Ammon's horn (tissue), 1 donor: ENCODE measurements around the gene EYA4.

Experiments
- DNase-seq: peaks from one replicate; pipeline ENCODE4 v3.0.0-alpha.2; 2016; ENCODE audit warnings: low spot score

EYA4 gene

GRCh38 chr6:133241086-133241900 lies at the start of gene EYA4:
Gene EYA4, plus strand, starts transcription at chr6:133241357. Its CDS starts 33,424 bp downstream, at chr6:133274781.
- no peak for DNase-seq

GRCh38 chr6:133193396-133193795 lies 47.8 kb upstream of the EYA4 start:
- no peak for DNase-seq

- no peak for DNase-seq
Measured at GRCh38 chr6:133198725-133199124, 42.4 kb upstream of the EYA4 start.

GRCh38 chr6:133201231-133201630 lies 39.9 kb upstream of the EYA4 start:
- DNase-seq = no peak

- DNase-seq = no peak
Measured at GRCh38 chr6:133202610-133203343, 38.4 kb upstream of the EYA4 start.

- DNase-seq = no peak
Measured at GRCh38 chr6:133203344-133203697, 37.8 kb upstream of the EYA4 start.

- no peak for DNase-seq
Measured at GRCh38 chr6:133205304-133205703, 35.9 kb upstream of the EYA4 start.

- no peak for DNase-seq
Measured at GRCh38 chr6:133206942-133207341, 34.2 kb upstream of the EYA4 start.

GRCh38 chr6:133207754-133208153 lies 33.4 kb upstream of the EYA4 start:
- no peak for DNase-seq

- no peak for DNase-seq
Measured at GRCh38 chr6:133208183-133208755, 32.9 kb upstream of the EYA4 start.

GRCh38 chr6:133214267-133214666 lies 26.9 kb upstream of the EYA4 start:
- DNase-seq = no peak

GRCh38 chr6:133218852-133219251 lies 22.3 kb upstream of the EYA4 start:
- no peak for DNase-seq

- no peak for DNase-seq
Measured at GRCh38 chr6:133223452-133224029, 17.6 kb upstream of the EYA4 start.

- DNase-seq = no peak
Measured at GRCh38 chr6:133225560-133225959, 15.6 kb upstream of the EYA4 start.

GRCh38 chr6:133227344-133227743 lies 13.8 kb upstream of the EYA4 start:
- no peak for DNase-seq

GRCh38 chr6:133230052-133230451 lies 11.1 kb upstream of the EYA4 start:
- no peak for DNase-seq

- no peak for DNase-seq
Measured at GRCh38 chr6:133235221-133235620, 5.9 kb upstream of the EYA4 start.

GRCh38 chr6:133236932-133237331 lies 4.2 kb upstream of the EYA4 start:
- no peak for DNase-seq

GRCh38 chr6:133240511-133241085 lies 559 bp upstream of the EYA4 start:
- DNase-seq = no peak

GRCh38 chr6:133241901-133242636 lies 912 bp downstream of the EYA4 start:
- no peak for DNase-seq
